Inferior parietal cortex (tissue), 1 donor: Measurements from ENCODE around the gene NAB1.

Source experiments
- DNase-seq: peaks from one replicate; pipeline ENCODE4 v3.0.0-alpha.2; 2016; ENCODE audit errors: extremely low spot score

Gene NAB1

GRCh38 chr2:190637281-190637734 lies 11.6 kb upstream of the NAB1 start:
- DNase-seq = no peak

- DNase-seq = peak; percentile 57
Measured at GRCh38 chr2:190637903-190638618, 10.8 kb upstream of the NAB1 start.

- DNase-seq = no peak
Measured at GRCh38 chr2:190640117-190640516, 8.8 kb upstream of the NAB1 start.

GRCh38 chr2:190641469-190641868 lies 7.4 kb upstream of the NAB1 start:
- no peak for DNase-seq

GRCh38 chr2:190646780-190647522 lies 1.9 kb upstream of the NAB1 start:
- DNase-seq = peak; percentile 58

- peak; percentile 85 for DNase-seq
Measured at GRCh38 chr2:190648289-190649034, 421 bp upstream of the NAB1 start.

- peak; percentile 68 for DNase-seq
Measured at GRCh38 chr2:190649798-190650390, 1.0 kb downstream of the NAB1 start.

GRCh38 chr2:190651413-190651812 lies 2.5 kb downstream of the NAB1 start:
- no peak for DNase-seq

- DNase-seq = no peak
Measured at GRCh38 chr2:190653231-190653630, 4.3 kb downstream of the NAB1 start.

- no peak for DNase-seq
Measured at GRCh38 chr2:190653931-190654330, 5.0 kb downstream of the NAB1 start.

- no peak for DNase-seq
Measured at GRCh38 chr2:190655113-190655512, 6.2 kb downstream of the NAB1 start.

GRCh38 chr2:190655570-190655969 lies 6.7 kb downstream of the NAB1 start:
- DNase-seq = no peak

- DNase-seq = no peak
Measured at GRCh38 chr2:190656301-190656700, 7.4 kb downstream of the NAB1 start.

GRCh38 chr2:190657474-190658255 lies 8.8 kb downstream of the NAB1 start:
- no peak for DNase-seq

- DNase-seq = no peak
Measured at GRCh38 chr2:190659553-190659952, 10.7 kb downstream of the NAB1 start.

- no peak for DNase-seq
Measured at GRCh38 chr2:190662754-190663153, 13.9 kb downstream of the NAB1 start.

- DNase-seq = no peak
Measured at GRCh38 chr2:190663348-190663747, 14.5 kb downstream of the NAB1 start.

- DNase-seq = no peak
Measured at GRCh38 chr2:190663839-190664238, 15.0 kb downstream of the NAB1 start.

- no peak for DNase-seq
Measured at GRCh38 chr2:190664240-190664639, 15.4 kb downstream of the NAB1 start.

- DNase-seq = no peak
Measured at GRCh38 chr2:190666895-190667294, 18.0 kb downstream of the NAB1 start.

- DNase-seq = no peak
Measured at GRCh38 chr2:190668892-190669291, 20.0 kb downstream of the NAB1 start.
